Measurements from ENCODE around the gene LRRC10.
"Not testable (repeated sequence)": the region's sequence is repeated elsewhere in the genome, so short reads cannot be mapped to it uniquely, and the experiment has no call there.

The LRRC10 gene

DNA sequence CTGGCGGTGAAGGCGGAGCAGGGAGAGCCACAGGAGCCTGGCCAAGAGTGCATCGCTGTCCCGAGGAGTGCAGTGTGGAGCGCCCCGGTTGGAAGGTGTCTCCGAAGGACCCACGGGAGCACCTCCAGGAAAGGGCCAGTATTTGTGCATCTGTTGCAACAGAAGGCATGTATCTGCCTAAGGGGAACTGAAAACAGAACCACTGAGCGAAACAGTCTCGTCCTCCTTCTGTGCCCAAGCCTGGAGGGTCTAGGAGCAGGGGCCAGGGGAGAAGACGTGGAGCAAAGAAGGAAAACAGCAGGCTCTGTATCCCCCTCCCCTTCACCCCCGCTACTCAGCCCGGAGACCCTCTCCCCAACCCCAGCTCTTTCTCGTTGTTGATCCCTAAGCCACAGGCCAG is 5.3 kb upstream of the LRRC10 start:
- DNase-seq = no peak

DNA sequence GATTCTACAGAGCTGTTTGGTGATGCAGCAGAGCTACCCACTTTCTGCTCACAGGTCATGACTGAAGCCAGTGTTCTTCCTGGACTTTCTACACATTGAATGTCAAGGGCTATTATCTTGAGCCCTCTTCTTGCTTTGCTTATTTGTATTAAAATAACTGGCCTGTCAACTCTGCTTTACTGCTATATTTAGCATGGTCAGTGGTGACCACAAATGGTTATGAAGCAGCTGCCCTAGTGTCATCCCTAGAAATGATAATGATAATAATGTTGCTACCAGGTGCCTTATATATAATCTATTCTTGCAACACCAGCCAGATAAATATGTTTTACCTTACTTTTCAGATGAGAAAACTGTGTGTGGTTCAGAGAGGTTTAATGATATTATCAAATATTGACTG is 2.6 kb upstream of the LRRC10 start:
- DNase-seq = no peak

- DNase-seq = no peak
Measured at GRCh38 chr12:69610126-69610525, 581 bp downstream of the LRRC10 start.

DNA sequence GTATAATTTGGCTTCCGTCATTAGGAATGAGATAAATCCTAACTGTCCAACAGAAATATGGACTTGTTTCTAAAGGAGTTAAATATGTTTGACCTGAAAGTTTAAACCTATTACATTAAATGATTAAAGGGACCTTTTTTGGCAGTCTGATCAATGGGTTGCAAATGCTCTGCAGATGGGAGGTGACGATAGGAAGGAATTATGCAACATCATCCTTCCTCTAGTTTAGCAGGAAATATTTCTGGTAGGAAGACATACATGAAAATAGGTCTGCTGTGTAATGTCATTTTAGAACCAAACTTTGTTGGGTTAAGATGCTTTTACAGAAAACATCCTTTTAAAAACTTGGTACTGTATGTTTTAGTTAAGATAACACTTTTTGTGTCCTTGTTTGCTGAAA is 2.6 kb downstream of the LRRC10 start:
- no peak for DNase-seq

DNA sequence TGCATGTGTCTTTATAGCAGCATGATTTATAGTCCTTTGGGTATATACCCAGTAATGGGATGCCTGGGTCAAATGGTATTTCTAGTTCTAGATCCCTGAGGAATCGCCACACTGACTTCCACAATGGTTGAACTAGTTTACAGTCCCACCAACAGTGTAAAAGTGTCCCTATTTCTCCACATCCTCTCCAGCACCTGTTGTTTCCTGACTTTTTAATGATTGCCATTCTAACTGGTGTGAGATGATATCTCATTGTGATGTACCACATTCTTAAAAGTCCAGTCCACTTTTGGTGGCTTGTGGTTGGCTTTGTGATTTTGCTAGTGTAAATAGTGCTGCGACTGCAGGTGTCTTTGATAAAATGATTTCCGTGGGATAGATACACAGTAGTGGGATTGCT is 6.4 kb downstream of the LRRC10 start:
- DNase-seq = not testable (repeated sequence)

GRCh38 chr12:69603556-69603955 is 7.2 kb downstream of the LRRC10 start:
- DNase-seq = not testable (repeated sequence)

DNA sequence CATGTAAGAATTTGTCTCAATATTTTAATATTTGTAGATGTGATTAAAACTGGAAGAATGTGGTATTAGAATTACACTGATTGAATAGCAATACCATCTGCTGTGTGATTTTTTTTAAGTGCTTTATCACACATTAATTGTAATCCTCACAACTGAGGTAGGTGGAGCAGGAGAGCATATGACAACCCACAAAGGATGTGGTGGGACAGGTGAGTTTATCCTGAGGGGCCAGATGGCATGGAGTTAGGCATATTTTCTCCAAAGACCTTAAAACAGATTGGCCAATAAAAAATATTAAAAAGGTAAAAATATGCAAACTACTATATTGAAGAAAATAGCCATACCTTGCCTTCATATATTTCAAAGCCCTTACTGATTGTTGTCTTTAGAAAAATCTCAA is 7.8 kb downstream of the LRRC10 start:
- DNase-seq = no peak

- DNase-seq = no peak
Measured at GRCh38 chr12:69601962-69602685, 8.6 kb downstream of the LRRC10 start.

DNA sequence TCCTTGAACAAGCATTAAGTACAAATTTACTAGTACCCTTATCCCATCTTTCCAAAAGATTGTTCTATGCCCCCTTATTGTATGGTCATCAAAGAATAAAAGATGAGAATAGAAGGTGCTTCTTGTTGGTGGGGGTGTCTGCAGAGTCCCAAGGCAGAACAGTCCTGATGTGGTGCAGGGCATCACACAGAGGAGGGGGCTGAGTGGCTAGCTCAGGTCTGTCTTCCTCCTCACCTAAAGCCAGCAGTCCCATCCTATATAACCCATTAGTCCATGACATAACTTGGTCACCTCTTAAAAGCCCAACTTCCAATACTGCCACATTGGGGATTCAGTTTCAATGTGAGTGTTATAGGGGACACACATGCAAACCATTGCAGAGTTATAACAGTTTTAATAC is 9.9 kb downstream of the LRRC10 start:
- no peak for DNase-seq

DNA sequence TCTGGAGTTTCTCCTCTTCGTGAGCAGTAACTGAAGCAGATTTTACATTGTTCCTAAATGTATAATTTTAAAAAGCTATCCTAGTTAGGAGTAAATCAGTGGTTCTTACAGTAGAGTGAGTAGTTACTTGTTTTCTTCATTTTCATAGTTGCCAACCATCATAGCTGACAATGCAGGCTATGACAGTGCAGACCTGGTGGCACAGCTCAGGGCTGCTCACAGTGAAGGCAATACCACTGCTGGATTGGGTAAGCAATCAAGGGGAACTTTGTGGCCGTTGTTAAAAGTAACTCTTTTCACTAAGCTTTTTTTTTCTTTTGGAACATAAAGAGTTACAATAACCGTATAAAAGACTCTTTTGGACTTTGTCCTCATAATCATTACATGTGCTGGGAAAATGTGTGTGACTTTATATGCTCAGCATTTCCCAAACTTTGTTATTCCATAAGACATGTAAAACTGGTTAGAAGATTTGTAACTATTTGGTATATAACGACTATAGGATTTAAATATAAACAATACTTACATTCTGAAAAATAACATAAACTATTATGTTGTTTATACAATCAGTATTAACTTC is 12.4 kb downstream of the LRRC10 start:
- DNase-seq = no peak

DNA sequence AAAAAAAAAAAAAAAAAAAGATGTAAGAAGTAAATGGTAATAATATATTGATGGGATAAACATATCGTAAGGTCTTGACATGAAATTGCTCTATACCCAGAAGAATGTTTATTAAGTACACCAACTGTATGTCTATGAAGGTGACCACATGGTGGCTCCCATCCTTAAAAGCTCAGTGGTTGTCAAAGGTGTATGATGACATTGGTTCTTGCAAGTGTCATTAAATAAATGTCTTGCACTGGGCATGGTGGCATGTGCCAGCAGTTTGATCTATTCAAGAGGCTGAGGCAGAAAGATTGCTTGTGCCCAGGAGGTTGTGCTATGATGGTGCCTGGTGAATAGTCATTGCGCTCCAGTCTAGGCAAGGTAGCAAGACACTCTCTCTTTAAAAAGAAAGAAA is 15.0 kb downstream of the LRRC10 start:
- no peak for DNase-seq

- DNase-seq = no peak
Measured at GRCh38 chr12:69589082-69589481, 21.6 kb downstream of the LRRC10 start.

DNA sequence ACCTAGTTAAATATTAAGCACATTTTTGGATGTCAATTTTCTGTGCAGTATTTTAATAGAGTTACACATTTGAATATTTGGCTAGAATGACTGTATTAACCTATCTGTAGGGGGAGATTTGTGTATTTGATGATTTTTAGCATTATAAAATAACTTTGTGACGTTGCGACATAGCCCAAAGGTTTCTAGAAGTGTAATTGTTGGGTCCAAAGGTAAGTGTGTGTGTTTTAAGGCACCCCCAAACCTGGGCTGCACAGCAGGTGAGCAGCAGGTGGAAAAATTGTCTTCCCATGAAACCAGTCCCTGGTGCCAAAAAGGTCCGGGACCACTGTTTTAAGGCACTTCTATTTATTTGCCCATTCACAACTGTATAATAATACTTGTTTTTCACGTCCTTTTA is 22.2 kb downstream of the LRRC10 start:
- no peak for DNase-seq

DNA sequence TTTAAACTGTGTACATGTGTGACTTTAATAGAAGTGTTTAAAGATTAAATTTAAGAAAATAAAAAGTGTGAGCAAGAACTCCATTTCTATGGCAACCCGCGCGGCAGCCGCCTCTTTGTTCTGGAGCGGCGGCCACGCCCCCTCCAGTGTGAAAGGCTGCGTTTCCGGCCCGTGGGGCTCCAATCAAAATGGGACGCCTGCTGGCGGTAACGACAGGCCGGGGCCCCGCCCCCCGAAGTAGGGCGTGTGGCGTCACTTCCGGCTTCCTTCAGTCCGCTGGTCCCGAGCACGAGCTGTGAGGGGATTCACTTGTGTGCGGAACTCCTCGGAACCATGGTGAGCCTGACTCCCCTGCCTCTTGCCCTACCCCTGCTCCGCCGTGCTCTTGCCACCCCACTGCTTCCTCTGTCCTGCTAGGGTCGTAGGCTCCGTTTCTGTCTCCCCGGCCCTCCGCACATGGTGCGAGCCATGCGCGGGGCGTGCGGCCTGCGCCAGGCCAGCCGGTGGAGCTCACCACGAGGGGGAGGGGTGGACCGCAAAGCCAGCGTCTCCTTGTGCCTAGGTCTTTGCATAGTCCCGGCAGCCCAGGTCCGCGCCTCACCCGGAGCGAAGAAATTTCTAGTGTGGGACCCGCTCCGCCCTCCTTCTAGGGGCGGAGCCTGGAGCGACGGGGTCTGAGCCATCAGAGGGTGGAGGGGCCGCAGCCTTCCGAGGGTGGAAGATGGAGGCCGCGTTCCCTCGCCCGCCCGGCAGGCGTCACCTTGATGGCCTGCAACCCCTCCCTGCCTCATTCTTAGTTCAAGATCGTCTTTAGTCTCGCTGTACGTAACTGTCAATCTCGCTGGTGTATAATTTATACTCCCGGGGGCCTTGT is 25.3 kb downstream of the LRRC10 start, which contains the start of gene CCT2:
CCT2 (plus strand) TSS at position 271 of the 874 bp plus-strand sequence; CDS start at position 334, 63 bp downstream.
- peak; percentile 96 for DNase-seq

DNA sequence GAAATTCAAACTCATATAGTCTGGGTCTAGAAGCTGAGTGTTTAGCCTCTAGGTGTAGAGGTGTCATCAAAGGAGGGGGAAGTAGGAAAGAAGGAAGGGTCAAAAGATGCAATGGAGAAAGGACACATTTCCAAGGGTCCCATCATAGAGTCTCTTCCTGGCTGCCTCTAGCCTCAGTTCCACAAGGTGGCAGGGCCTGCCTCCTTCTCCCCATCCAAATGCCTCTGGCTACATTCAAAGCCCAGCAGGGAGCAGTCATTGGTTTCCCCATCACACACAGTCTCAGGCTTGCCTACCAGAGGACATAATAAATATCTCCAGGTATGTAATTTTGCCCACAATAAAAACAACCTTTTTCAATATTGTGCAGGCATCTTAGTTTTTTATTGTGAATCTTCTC is 27.5 kb downstream of the LRRC10 start:
- DNase-seq = no peak

DNA sequence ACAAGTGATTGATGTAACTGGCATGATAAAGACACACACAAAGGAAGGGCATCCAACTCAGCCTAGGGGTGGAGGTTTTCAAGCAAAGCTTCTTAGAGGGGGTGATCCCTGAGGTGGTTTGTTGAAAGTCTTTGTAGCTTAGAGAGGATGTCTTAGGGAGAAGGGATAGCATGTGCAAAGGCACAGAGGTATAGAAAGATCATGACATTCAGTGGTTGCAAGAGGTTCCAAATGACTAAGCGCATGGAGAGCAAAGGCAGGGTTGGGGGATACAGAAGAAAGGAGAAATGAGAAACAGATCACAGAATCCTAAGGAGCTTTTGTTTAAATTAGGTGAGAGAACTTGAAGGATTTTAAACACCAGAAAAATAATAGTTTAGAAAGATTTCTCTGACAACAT is 30.6 kb downstream of the LRRC10 start:
- DNase-seq = no peak

DNA sequence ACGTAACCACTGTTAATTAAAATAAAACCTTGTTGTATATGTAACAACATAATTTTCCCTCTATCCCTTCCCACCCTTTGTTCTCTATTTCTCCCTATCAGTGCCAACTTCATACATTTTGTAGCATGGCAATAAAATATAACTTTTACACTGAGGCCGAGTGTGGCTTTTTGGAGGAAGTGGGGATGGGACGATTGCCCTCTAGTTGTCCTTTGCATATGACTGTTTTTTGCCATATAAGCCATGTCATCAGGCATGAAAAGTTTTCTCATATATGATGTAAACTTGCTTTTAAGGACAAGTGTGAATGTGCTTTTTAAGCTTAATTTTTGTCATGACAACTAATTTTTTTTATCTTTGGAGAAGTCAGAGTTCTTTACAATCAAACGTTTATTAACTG is 31.7 kb downstream of the LRRC10 start:
- no peak for DNase-seq

DNA sequence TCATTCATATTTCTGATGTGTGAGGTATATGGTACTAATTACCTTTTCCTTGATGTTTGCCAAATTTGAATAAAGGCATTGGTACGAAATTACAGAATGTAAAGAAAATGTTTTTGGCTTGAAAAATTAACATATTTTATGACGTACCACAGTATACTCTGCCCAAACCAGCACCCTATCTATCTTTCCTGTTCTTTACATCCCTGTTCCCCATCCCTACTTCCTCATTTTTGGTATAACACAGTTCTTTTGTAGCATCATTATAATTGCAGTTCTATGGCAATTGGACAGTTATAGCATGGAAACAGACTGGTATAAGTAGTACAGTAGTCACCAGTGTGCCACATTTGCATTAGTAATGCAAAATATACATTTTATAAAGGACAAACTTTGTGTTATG is 32.4 kb downstream of the LRRC10 start:
- no peak for DNase-seq

DNA sequence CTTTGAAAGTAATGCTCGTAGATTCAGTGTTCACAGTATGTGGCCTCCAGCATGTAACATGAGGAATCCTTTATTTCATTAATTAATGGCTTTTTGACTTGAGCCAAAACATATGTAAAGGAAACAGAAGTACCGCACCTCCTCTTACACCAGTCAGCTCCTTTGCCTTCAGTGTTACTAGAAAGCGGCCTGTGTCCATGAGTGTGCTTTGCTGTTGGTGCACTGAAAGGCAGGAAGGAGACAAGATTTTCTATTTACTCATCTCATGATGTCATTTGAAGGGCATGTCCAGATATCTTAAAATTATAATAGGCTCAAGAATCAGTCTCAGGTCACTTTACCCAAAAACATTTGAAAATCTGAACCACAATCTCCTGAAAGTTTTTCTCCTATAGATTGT is 35.4 kb downstream of the LRRC10 start:
- DNase-seq = no peak

DNA sequence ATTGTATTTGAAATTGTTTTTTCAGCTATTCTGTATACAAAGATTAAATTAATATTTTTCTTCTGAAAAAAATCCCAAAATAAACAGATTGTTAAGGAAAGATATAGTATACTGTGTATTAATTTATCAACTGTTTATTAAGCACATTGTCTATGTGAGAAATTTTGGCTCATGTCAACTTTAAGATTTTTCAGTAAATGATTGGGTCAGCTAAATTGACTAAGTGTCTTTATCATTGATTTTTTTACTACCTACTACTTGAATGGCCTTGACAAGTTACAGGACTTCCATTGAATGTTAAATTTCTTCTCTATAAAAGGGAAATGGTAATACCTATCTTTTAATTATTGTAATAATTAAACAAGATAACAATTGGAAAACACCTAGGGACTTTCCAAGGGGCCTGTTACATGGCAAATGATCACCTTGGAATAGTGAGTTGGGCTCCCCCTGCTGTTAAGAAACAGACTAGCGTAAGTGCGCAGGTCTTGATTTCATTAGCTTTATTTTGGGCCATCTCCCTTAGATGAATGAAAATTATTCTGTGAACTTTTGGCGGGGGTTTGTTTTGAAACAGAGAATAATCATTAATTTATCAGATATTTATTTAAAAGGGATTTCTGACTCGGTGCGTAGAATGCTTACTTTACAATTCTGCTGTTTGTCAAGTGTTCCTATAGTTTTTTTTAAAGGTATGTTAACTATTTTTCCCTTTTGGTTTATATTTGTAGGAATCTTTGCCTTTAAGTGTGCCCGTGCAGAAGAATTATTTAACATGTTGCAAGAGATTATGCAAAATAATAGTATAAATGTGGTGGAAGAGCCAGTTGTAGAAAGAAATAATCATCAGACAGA is 39.9 kb downstream of the LRRC10 start:
- peak; percentile 36 for DNase-seq

DNA sequence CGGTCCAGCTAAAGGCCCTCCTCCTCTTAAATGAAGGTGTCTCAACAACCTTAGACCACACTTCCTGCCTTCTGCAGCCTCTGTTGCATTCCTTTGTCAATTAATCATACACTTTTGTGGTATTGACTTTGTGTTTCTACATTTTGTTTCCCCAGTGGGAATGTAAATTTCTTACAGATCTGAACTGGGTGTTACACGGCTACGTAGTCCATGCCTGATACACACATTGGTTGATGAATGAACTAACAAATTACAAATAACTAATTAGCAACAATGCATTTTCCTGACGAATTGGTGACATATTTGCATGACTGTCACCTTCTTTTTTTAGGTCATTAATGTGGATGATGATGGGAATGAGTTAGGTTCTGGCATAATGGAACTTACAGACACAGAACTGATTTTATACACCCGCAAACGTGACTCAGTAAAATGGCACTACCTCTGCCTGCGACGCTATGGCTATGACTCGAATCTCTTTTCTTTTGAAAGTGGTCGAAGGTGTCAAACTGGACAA is 40.6 kb downstream of the LRRC10 start:
- no peak for DNase-seq

- DNase-seq = no peak
Measured at GRCh38 chr12:69569236-69569635, 41.5 kb downstream of the LRRC10 start.

DNA sequence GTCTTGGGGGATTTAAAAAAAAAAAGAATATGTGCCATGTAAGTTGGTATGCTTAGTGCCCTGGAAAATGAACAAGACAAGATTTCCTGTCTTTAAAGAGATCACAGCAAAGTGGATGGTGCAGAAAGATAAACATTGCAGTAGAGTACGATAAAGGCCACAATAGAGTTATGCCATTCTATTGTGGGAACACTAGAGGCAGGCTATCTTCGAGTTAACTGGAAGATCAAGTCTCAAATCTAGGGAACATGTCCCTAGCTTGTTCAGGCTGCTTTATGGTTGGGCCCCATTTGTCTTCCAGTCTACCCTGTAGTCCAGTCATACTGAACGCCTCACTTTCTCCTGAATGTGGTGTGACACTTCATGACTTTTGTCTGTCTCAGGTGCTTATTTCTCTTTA is 44.1 kb downstream of the LRRC10 start:
- no peak for DNase-seq

Data from stimulated activated naive CD4-positive, alpha-beta T cell treated with Interleukin-2 at 50 U/mL for 16 hours (primary cell).